GM21423 (cell line): ENCODE data around the gene CACNA1I.
A peak's percentile ranks its signal among the peaks of the same experiment; 100 is the strongest.
"Not testable (repeated sequence)": the region's sequence is repeated elsewhere in the genome, so short reads cannot be mapped to it uniquely, and the experiment has no call there.

Experiments
- ATAC-seq: cut with Tn5 transposase; IDR thresholded peaks from one replicate; pipeline ENCODE4 v1.9.1; 2021; ENCODE audit warnings: mild to moderate bottlenecking, moderate library complexity; ENCODE audit not compliant: unreplicated experiment

CACNA1I gene

GRCh38 chr22:39570665-39571064 lies at the start of gene CACNA1I:
TSS of gene CACNA1I (plus strand) at chr22:39570753. CDS start at chr22:39570753, 0 bp downstream.
- no peak for ATAC-seq

- ATAC-seq, result peak; percentile 12
These were observed 49.3 kb upstream of the CACNA1I start for GRCh38 chr22:39521106-39521885.

- ATAC-seq, result not testable (repeated sequence)
These were observed 48.5 kb upstream of the CACNA1I start for GRCh38 chr22:39522091-39522490.

- no peak for ATAC-seq
These were observed 47.8 kb upstream of the CACNA1I start for GRCh38 chr22:39522567-39523300.

GRCh38 chr22:39524089-39524752 lies 46.3 kb upstream of the CACNA1I start:
- no peak for ATAC-seq

- ATAC-seq, result no peak
These were observed 45.5 kb upstream of the CACNA1I start for GRCh38 chr22:39524753-39525657.

- no peak for ATAC-seq
These were observed 44.9 kb upstream of the CACNA1I start for GRCh38 chr22:39525658-39525975.

- ATAC-seq, result no peak
These were observed 43.8 kb upstream of the CACNA1I start for GRCh38 chr22:39526736-39527171.

- ATAC-seq, result no peak
These were observed 43.0 kb upstream of the CACNA1I start for GRCh38 chr22:39527481-39527961.

GRCh38 chr22:39528080-39528661 lies 42.4 kb upstream of the CACNA1I start:
- no peak for ATAC-seq

- no peak for ATAC-seq
These were observed 41.7 kb upstream of the CACNA1I start for GRCh38 chr22:39528681-39529486.

- ATAC-seq, result no peak
These were observed 41.1 kb upstream of the CACNA1I start for GRCh38 chr22:39529487-39529851.

GRCh38 chr22:39530116-39530515 lies 40.4 kb upstream of the CACNA1I start:
- no peak for ATAC-seq

GRCh38 chr22:39530692-39531331 lies 39.7 kb upstream of the CACNA1I start:
- ATAC-seq, result no peak

GRCh38 chr22:39532215-39533073 lies 38.1 kb upstream of the CACNA1I start, which contains the start of gene RPS19BP1:
TSS of gene RPS19BP1 (minus strand) at chr22:39532748. CDS start at chr22:39532738, 10 bp downstream.
- ATAC-seq, result peak; percentile 80

GRCh38 chr22:39534092-39534506 lies 36.5 kb upstream of the CACNA1I start:
- no peak for ATAC-seq

- ATAC-seq, result no peak
These were observed 35.8 kb upstream of the CACNA1I start for GRCh38 chr22:39534591-39535356.
